Activated CD4-positive, CD25-positive, alpha-beta regulatory T cell treated with anti-CD3 and anti-CD28 coated beads, Interleukin-2, amount 50 U/mL, for 72 hours (primary cell): Measurements from ENCODE around the gene GFM1.
A peak's percentile ranks its signal among the peaks of the same experiment; 100 is the strongest.

Experiments used
- DNase-seq: peaks from one replicate; pipeline ENCODE4 v3.0.0; 2021

The GFM1 gene

GRCh38 chr3:158644345-158644908, at the start of gene GFM1:
GFM1 (plus strand) TSS chr3:158644527; CDS start chr3:158644635, 108 bp downstream.
- DNase-seq: peak; percentile 84

GRCh38 chr3:158600787-158601186, 43.5 kb upstream of the GFM1 start:
- DNase-seq: no peak

- no peak for DNase-seq
Measured at GRCh38 chr3:158602227-158602626, 42.1 kb upstream of the GFM1 start.

GRCh38 chr3:158617982-158618875, 26.1 kb upstream of the GFM1 start:
- DNase-seq: no peak

- DNase-seq: no peak
Measured at GRCh38 chr3:158625881-158626280, 18.4 kb upstream of the GFM1 start.

- no peak for DNase-seq
Measured at GRCh38 chr3:158631981-158632380, 12.3 kb upstream of the GFM1 start.

GRCh38 chr3:158640646-158641045, 3.7 kb upstream of the GFM1 start:
- no peak for DNase-seq

- no peak for DNase-seq
Measured at GRCh38 chr3:158642005-158642404, 2.3 kb upstream of the GFM1 start.

GRCh38 chr3:158642474-158643210, 1.7 kb upstream of the GFM1 start:
- no peak for DNase-seq

GRCh38 chr3:158649791-158650190, 5.5 kb downstream of the GFM1 start:
- no peak for DNase-seq

GRCh38 chr3:158651192-158651591, 6.9 kb downstream of the GFM1 start:
- DNase-seq: no peak

- DNase-seq: no peak
Measured at GRCh38 chr3:158652463-158652862, 8.1 kb downstream of the GFM1 start.

- DNase-seq: no peak
Measured at GRCh38 chr3:158658889-158659288, 14.6 kb downstream of the GFM1 start.

GRCh38 chr3:158659454-158660237, 15.3 kb downstream of the GFM1 start:
- DNase-seq: no peak

GRCh38 chr3:158660711-158661110, 16.4 kb downstream of the GFM1 start:
- DNase-seq: no peak

GRCh38 chr3:158663246-158663645, 18.9 kb downstream of the GFM1 start:
- no peak for DNase-seq

- no peak for DNase-seq
Measured at GRCh38 chr3:158663832-158664231, 19.5 kb downstream of the GFM1 start.

- no peak for DNase-seq
Measured at GRCh38 chr3:158666416-158666815, 22.1 kb downstream of the GFM1 start.

GRCh38 chr3:158668506-158668905, 24.2 kb downstream of the GFM1 start:
- no peak for DNase-seq

GRCh38 chr3:158671821-158672214, 27.5 kb downstream of the GFM1 start:
- no peak for DNase-seq

GRCh38 chr3:158672215-158673176, 28.2 kb downstream of the GFM1 start, which contains the start of gene LXN:
LXN (minus strand) TSS chr3:158672648; CDS start chr3:158672478, 170 bp downstream.
- peak; percentile 73 for DNase-seq

- DNase-seq: no peak
Measured at GRCh38 chr3:158678687-158679086, 34.4 kb downstream of the GFM1 start.
